Measurements from ENCODE around the gene PFKFB4.

- TF ChIP-seq CTCF (IDR thresholded peaks at IDR 0.05; ENCODE audit: low read depth, low read length) (no peak), MAX (IDR thresholded peaks at IDR 0.05; ENCODE audit: low read depth, low read length) (no peak)
These were observed 36.0 kb upstream of the PFKFB4 start for GRCh38 chr3:48592519-48593087.
